Bone marrow (tissue), 2 donors: Measurements from ENCODE around the gene PLEKHF1.
"Not testable (repeated sequence)": the region's sequence is repeated elsewhere in the genome, so short reads cannot be mapped to it uniquely, and the experiment has no call there.

Experiments
- DNase-seq, 2 donors: peaks; one replicate each; lab custom pipeline; 2025; lab: John Stamatoyannopoulos, UW

The PLEKHF1 gene

GRCh38 chr19:29664753-29665214 is 477 bp upstream of the PLEKHF1 start:
- DNase-seq = no peak

GRCh38 chr19:29665826-29666577 is 741 bp downstream of the PLEKHF1 start:
- no peak for DNase-seq

- no peak for DNase-seq
Measured at GRCh38 chr19:29666578-29667386, 1.5 kb downstream of the PLEKHF1 start.

DNA sequence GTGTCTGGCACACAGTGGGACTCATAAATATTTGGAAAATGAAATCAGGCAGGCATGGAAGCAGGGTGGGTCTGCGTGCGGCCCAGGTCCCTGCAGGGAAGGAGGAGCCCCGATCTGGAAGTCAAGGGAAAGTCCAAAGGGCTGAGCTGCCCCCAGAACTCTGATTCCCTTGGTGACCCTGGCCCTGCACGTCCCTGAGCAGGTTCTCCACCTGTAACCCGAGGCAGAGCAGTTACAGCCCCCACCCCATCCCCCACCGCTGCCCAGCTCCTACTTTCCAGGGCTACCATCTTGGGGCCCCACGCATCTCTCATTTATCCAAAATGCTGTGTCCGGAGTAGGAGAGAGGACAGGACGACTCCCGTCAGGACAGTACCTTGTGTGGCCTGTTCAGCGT is 2.1 kb downstream of the PLEKHF1 start:
- no peak for DNase-seq

DNA sequence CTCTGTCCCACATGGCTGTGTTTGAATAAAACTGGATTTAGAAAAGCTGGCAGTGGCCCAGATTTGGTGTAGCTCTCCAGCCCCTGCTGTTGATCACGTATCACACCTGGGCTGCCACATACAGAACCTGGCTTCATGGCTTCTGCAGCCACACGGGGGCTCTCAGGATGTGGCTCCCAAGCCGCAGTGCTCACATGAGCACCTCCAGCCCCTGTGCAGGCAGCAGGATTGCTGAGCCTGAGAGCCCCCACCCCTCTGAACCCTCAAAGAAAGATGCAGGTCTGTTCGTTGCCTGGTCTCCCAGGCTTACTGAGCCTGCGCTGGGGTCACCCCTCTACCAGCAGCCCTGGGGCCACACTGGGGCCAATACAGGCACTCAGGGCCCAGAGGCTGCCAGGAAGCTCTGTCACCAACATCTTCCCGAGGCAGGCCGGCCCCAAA is 2.7 kb downstream of the PLEKHF1 start:
- no peak for DNase-seq

DNA sequence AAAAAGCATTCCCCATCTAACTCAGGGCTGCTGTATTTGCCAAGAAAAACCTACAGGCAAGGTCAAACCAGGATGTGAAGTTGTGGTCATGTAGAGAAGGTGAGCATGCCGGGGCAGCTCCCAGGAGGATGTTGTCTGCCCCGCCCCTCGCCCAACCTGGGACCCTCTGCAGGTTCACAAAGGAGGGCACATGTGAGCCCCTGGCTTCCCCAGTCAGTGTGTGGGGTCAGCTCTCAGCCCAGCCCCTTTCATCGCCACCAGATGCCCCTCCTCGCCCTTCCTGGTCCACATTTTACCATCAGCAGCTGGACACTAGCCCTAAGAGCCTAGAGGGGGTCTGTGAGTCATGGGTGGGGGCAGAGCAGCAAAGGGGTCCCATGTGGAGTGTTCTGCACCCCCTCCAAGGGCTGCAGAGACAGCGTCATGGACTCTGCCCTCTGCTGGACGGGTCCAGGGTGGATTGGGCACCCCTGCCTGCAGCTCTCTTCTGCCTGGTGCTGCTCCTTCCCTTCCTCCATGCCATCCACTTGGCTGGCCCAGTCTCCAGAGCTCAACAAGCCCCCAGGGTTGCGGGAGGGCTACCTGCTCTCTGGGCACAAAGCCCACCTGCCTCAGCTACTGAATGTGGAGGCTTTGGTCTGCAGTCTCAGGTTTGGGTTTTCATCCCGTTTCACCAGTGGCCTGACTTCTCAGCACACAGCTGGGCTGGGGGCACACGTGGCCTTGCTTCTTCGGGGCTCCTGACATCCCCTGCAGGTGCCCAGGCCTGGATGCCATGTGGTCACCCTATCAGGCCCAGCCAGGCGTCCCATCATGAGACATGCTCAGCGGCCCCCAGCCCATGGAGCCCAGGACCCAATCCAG is 3.7 kb downstream of the PLEKHF1 start:
- DNase-seq = no peak

GRCh38 chr19:29670255-29670654 is 5.0 kb downstream of the PLEKHF1 start:
- no peak for DNase-seq

DNA sequence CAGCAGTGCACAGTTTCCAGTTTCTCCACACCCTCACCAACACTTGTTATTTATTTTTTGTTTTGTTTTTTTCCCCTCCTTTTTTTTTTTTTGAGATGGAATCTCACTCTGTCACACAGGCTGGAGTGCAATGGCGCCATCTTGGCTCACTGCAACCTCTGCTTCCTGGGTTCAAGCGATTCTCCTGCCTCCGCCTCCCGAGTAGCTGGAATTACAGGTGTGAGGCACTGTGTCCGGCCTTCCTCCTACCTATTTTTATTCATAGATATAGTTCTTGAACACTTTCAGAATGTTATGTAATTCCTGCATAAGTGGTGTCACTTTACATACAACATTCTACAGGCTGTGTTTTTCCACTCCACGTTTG is 5.7 kb downstream of the PLEKHF1 start:
- not testable (repeated sequence) for DNase-seq

DNA sequence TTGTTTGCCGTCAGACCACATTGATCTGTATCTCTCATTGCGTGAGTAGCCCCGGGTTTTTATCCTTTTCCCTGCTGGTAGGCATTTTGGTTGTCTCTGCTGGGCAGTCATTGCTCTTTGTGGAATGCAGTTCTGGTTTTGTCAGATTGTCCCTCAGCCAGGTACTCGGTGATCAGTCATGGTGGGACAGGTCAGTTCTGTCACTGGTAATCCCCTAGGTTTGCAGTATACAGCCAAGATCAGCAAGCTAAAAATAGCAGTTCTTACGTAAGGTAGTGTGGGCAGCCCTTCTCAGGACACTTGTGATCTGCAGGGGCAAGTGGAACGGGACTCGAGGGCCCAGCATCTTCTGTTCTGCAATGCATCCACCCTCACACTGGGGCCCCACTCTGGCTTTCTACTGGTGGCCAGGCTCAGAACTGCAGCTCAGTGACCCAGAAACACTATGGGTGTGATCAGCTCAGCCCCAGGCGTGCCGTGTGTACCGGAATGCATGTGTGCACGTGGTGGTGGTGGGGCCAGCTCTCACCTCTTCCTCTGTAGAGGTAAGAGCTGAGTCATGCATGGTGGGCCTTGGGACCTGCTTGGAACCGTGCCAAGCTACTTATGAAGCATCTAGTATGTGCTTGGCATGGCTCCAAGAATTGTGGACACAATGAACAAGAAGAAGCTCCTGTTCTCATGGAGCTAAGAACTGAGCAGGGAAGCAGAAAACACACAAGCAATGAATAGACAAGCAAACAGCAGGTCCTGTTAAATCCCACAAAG is 6.3 kb downstream of the PLEKHF1 start:
- DNase-seq = no peak

DNA sequence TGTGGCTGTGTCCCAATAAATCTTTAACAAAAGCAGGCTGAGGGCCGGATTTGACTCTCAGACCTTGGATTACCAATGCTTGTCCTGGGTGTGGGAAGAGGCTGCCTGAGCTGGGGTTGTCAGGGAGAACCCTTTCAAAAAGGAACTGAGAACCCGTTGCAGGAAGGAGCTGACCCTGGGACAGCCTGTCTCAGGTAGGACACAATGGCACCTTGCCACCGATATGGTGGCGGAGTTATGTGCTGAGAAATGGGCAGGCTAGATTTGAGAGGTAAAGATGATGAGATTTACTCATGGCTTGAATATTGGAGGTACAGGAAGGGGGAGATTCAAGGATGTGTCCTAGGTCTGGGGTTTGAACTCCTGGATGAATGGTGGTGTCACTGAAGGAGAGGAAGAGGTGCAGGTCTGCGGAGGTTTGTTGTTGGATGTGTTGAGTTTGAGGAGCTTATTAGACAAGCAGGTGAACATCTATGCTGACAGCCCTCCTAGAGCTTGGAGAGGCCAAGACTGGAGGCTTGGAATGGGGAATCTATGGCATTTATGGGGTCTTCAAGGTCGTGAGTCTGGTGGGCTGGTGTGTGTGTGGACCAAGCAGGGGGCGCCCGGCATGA is 7.2 kb downstream of the PLEKHF1 start:
- no peak for DNase-seq

- no peak for DNase-seq
Measured at GRCh38 chr19:29672933-29673336, 7.7 kb downstream of the PLEKHF1 start.

DNA sequence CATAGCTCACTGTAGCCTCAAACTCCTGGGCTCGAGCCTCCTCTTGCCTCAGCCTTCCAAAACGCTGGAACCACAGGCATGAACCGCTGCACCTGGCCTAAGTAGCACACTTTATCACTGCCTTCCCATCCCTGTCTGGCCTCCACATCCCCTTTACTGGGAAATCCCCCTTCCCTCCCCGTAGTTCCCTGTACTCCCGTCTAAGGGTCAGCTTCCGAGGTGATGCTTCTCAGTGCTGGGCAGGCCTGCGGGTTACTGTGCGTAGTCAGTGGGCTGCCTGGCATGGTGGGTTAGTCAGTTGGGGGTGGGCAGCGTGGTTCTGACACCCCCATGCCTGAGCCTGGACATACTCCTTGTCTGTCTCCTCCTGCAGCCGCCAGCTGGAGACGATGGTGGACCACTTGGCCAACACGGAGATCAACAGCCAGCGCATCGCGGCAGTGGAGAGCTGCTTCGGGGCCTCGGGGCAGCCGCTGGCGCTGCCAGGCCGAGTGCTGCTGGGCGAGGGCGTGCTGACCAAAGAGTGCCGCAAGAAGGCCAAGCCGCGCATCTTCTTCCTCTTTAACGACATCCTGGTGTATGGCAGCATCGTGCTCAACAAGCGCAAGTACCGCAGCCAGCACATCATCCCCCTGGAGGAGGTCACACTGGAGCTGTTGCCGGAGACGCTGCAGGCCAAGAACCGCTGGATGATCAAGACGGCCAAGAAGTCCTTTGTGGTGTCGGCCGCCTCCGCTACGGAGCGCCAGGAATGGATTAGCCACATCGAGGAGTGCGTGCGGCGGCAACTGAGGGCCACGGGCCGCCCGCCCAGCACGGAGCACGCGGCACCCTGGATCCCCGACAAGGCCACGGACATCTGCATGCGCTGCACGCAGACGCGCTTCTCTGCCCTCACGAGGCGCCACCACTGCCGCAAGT is 8.4 kb downstream of the PLEKHF1 start:
- no peak for DNase-seq

DNA sequence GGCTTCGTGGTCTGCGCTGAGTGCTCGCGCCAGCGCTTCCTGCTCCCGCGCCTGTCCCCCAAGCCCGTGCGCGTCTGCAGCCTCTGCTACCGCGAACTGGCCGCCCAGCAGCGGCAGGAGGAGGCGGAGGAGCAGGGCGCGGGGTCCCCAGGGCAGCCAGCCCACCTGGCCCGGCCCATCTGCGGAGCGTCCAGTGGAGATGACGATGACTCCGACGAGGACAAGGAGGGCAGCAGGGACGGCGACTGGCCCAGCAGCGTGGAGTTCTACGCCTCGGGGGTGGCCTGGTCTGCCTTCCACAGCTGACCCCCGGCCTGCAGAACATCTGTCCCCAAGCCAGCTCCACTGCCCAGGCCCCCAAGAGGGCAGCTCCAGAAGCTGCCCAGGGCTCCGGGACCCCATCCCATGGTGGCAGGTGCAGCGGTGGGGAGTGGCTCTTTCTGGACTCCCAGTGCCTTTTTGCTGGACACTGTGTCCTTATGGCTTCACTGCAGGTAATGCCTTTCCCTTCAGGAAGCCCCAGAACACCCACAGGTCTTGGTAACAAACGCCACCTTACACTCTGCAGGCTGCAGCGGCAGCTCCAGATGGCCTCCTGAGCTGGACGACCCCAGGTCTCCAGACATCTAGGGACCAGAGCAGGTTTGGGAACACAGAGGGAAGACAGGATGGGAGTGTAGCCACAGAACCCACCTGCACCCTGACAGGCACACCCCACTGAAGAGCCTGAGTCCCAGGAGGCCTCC is 9.3 kb downstream of the PLEKHF1 start:
- DNase-seq = no peak

DNA sequence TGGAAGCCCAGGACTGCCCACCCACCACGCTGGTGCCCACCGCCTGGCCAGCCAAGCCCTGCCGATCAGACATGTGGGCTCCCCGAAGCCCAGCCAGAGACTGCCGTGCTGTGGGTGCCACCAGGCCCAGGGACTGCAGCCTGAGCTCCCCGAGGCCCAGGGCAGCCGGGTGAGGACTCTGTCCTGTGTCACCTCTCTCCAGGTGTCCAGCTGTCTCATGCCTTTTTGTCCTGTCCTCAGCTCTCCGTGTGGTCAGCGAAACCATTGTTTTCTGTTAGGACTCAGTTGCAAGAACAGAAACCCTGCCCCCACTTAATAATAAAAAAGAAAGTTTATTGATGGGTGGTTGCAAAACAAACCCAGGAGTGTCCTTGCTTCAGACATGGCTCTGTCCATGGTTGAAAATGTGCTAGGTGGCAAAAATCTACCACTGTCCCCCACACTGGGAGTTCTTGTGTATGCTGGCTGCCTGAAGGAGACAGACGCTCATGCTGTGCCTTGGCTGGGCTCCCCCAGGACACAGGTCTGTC is 9.9 kb downstream of the PLEKHF1 start:
- no peak for DNase-seq

DNA sequence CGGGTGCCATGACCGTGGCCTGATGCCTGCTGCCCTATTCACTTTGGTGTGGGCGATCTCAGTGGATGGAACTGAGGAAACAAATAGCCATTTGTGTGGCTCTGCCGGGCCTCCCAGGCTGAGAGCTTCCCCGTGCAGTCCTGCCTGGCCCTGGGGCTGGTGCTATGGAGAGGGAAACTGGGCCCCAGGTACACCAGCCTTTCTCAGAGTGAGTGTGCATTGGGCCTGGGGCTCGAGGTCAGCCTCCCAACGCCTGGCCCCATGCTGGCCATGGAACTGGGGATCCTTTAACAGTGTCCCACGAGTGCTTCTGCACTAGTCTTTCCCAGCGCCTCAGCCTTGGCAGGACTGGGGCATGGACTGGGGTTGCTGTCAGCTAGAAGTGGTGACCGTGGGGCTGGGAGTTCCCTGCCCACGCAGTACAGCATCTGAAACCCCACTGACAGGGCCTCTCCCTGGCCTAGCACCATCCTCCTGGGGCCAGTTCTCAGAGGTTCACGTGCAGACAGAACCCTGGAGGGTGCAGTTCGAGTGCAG is 10.5 kb downstream of the PLEKHF1 start:
- DNase-seq = no peak

DNA sequence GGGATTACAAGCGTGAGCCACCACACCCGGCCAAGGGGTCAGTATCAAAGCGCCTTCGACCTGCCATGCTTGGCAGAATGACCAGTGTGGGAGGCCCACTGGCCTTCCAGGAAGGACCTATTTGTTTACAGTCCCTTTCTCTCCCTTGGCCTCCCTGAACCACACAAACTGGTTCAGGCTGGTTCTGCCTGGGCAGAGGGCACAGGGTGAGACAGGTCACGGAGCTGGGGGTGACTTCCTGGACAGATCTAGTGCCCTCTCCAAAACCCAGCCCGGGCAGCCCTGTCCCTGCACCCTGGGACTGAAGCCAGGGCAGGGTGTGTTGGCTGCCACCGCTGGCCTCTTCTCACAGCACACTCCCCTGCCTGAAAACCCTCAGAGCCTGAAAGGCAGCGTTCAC is 11.3 kb downstream of the PLEKHF1 start:
- DNase-seq = no peak

DNA sequence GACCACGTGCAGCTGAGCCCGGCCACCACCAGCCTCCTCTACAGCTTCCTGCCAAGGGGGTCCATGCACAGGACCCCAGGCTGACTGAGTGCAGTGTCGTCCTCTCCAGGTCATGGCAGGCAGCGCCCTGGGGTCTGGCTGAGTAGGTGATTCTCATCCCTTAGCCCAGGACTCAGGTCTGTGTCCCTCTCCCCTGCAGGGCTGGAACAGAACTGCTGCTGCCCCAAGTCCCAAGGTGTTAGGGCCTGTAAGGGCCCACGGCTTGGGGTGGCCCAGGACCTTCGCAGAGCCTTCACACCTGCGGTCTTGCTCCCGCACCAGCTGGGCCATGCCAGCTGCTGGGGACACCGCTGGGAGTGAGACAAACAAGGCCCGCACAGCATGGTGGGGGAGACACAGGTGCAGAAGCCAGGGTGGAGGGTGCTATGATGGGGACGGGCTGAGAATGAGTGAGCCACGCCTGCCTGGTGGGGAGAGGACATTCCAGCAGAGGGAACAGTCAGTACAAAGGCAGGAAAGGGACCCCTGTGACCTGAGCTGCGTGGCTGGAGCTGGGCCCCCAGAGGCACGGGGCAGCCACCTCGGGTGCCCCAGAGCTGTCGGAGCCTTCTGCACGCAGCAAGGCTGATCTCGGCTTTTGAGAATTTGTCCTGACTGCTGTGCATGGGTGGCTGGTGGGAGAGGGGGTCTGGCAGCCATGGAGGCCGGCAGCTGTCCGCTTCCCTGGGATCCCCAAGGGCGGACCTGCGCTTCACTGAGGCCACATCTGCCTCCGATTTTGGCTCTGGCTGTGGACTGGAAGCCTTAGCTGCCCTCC is 11.9 kb downstream of the PLEKHF1 start:
- no peak for DNase-seq
